HG03060 (cell line): Measurements from ENCODE around the gene TUT1.
"Not testable (repeated sequence)": the region's sequence is repeated elsewhere in the genome, so short reads cannot be mapped to it uniquely, and the experiment has no call there.

Experiments used
- ATAC-seq: cut with Tn5 transposase; IDR thresholded peaks from one replicate; pipeline ENCODE4 v1.9.1; 2021; ENCODE audit warnings: low read depth, moderate number of reproducible peaks; ENCODE audit not compliant: unreplicated experiment

The TUT1 gene

GRCh38 chr11:62591448-62592145, at the start of gene TUT1:
TUT1 (minus strand) TSS chr11:62591523; CDS start chr11:62591485, 38 bp downstream.
- ATAC-seq = peak; percentile 88

- ATAC-seq = no peak
These were observed 41.2 kb upstream of the TUT1 start for GRCh38 chr11:62632492-62632891.

GRCh38 chr11:62627713-62628112, 36.4 kb upstream of the TUT1 start:
- ATAC-seq = no peak

GRCh38 chr11:62622476-62623089, 31.3 kb upstream of the TUT1 start:
- ATAC-seq = no peak

- peak; percentile 70 for ATAC-seq
These were observed 30.5 kb upstream of the TUT1 start, which contains the start of gene B3GAT3 for GRCh38 chr11:62621567-62622470. B3GAT3 (minus strand) TSS chr11:62621986; CDS start chr11:62621947, 39 bp downstream.

GRCh38 chr11:62621027-62621566, 29.8 kb upstream of the TUT1 start:
- ATAC-seq = no peak

GRCh38 chr11:62616957-62617356, 25.6 kb upstream of the TUT1 start:
- ATAC-seq = not testable (repeated sequence)

GRCh38 chr11:62615521-62615920, 24.2 kb upstream of the TUT1 start:
- ATAC-seq = no peak

- ATAC-seq = no peak
These were observed 23.0 kb upstream of the TUT1 start for GRCh38 chr11:62614275-62614674.

GRCh38 chr11:62613291-62613778, 22.0 kb upstream of the TUT1 start:
- ATAC-seq = no peak

GRCh38 chr11:62612366-62613290, 21.3 kb upstream of the TUT1 start, which contains the start of the genes EML3 and ROM1:
EML3 (minus strand) TSS chr11:62612775; CDS start chr11:62612457, 318 bp downstream.
ROM1 (plus strand) TSS chr11:62613257; CDS start chr11:62613282, 25 bp downstream.
- ATAC-seq = no peak

GRCh38 chr11:62611705-62612365, 20.5 kb upstream of the TUT1 start:
- no peak for ATAC-seq

GRCh38 chr11:62610814-62611704, 19.7 kb upstream of the TUT1 start:
- ATAC-seq = no peak

GRCh38 chr11:62610403-62610802, 19.1 kb upstream of the TUT1 start:
- ATAC-seq = no peak

- ATAC-seq = no peak
These were observed 17.5 kb upstream of the TUT1 start for GRCh38 chr11:62608776-62609175.

GRCh38 chr11:62607714-62608113, 16.4 kb upstream of the TUT1 start:
- no peak for ATAC-seq

- ATAC-seq = no peak
These were observed 14.6 kb upstream of the TUT1 start for GRCh38 chr11:62605902-62606301.

- no peak for ATAC-seq
These were observed 14.1 kb upstream of the TUT1 start for GRCh38 chr11:62605467-62605866.
